T-helper 2 cell treated with Interferon-gamma antibody and Interleukin-4, amounts not matched to agents 5 μg/mL and 100 μg/mL, for 36 hours (primary cell): ENCODE results near the gene LRCH4.
"Not testable (repeated sequence)": the region's sequence is repeated elsewhere in the genome, so short reads cannot be mapped to it uniquely, and the experiment has no call there.

ENCODE experiments used
- DNase-seq: peaks from one replicate; pipeline ENCODE4 v3.0.0; 2021; ENCODE audit warnings: low spot score
- H3K27ac Mint-ChIP-seq: one replicate; pipeline ENCODE4 v1.8.0; 2021; ENCODE audit warnings: mild to moderate bottlenecking, mixed read lengths
- H3K27me3 Mint-ChIP-seq: one replicate; pipeline ENCODE4 v1.8.0; 2021; ENCODE audit warnings: low read depth, mixed read lengths
- H3K36me3 Mint-ChIP-seq: one replicate; pipeline ENCODE4 v1.8.0; 2021; ENCODE audit warnings: low read depth, mixed read lengths
- H3K4me1 Mint-ChIP-seq: one replicate; pipeline ENCODE4 v1.8.0; 2021; ENCODE audit warnings: low read depth, mixed read lengths
- H3K4me3 Mint-ChIP-seq: one replicate; pipeline ENCODE4 v1.8.0; 2022; ENCODE audit warnings: mild to moderate bottlenecking, moderate library complexity, mixed read lengths
- H3K9me3 Mint-ChIP-seq: one replicate; pipeline ENCODE4 v1.8.0; 2021; ENCODE audit warnings: mixed read lengths

Gene LRCH4

DNA sequence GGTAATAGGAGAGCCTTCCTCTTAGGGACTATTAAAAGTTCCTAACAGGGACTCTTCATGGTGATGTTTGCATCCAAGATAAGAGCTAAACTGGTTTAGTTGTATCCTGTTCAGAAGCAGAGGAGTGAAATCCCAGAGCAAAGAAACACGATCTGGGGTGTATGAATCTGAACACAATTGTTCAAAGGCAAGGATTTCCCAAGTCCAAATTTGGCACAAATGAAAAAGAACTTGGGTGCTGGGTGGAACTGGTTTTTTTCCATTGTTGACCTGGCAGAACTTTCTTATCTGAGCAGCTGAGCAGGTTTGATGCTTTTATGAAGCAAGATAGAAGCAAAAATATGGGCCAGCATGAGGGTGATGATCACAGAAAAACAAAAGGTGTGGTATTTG lies 41.0 kb downstream of the LRCH4 start:
- no peak for DNase-seq
- Mint-ChIP-seq H3K9me3 (no peaks in the 10 kb centered on the region), H3K27me3 (no peaks in the 10 kb centered on the region), H3K4me3 (peak overlapping the region; percentile 81), H3K36me3 (peaks cover 14% of the 10 kb centered on the region), H3K27ac (peak overlapping the region; percentile 94), H3K4me1 (peaks cover 78% of the 10 kb centered on the region)

DNA sequence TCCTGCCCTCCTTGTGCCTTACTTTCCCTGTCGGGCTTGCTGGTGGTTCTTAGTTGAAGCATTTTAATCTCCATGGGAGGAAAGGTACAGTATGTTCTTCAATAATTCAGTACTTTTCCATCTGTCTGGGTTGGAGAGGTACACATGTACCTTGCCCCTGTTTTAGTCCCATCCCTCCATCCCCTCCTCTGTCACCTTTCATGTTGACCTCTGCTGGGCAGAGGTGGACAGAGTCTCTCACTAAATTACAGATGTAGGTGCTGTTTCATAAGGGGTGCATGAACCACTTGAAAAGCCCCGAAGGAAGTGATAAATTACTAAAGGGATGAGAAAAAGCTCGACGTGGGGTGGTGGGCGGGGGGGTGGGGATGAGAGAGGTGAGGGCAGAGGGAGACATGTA lies 41.5 kb downstream of the LRCH4 start:
- DNase-seq, result no peak
- Mint-ChIP-seq H3K27me3 (no peaks in the 10 kb centered on the region), H3K9me3 (no peaks in the 10 kb centered on the region), H3K4me3 (peak overlapping the region; percentile 81), H3K4me1 (peaks cover 82% of the 10 kb centered on the region), H3K27ac (peak overlapping the region; percentile 94), H3K36me3 (peaks cover 16% of the 10 kb centered on the region)

GRCh38 chr7:100543586-100543985 lies 42.3 kb downstream of the LRCH4 start:
- no peaks in the 10 kb centered on the region for H3K27me3 Mint-ChIP-seq
- no peaks in the 10 kb centered on the region for H3K9me3 Mint-ChIP-seq
- no peak for DNase-seq
- peak overlapping the region; percentile 81 for H3K4me3 Mint-ChIP-seq
- peaks cover 13% of the 10 kb centered on the region for H3K36me3 Mint-ChIP-seq
- peak overlapping the region; percentile 94 for H3K27ac Mint-ChIP-seq
- peaks cover 78% of the 10 kb centered on the region for H3K4me1 Mint-ChIP-seq

DNA sequence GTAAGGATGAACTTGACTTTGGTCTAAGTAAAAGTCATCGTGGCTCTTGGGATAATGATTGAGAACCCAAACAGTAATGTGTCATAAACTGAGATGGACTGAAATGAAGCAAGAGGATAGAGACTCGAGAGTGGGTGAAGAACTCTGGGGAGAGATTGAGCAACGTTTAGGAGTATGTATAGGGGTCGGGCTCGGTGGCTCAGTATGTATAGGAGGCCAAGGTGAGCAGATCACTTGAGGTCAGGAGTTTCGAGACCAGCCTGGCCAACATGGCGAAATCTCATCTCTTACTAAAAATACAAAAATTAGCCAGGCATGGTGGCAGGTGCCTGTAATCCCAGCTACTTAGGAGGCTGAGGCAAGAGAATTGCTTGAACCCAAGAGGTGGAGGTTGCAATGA lies 44.6 kb downstream of the LRCH4 start:
- H3K9me3 Mint-ChIP-seq, H3K36me3 Mint-ChIP-seq, DNase-seq, H3K27me3 Mint-ChIP-seq: not testable (repeated sequence)
- H3K4me3 Mint-ChIP-seq, result peak overlapping the region; percentile 71
- H3K4me1 Mint-ChIP-seq, result peaks cover 62% of the 10 kb centered on the region
- H3K27ac Mint-ChIP-seq, result peak overlapping the region; percentile 66

DNA sequence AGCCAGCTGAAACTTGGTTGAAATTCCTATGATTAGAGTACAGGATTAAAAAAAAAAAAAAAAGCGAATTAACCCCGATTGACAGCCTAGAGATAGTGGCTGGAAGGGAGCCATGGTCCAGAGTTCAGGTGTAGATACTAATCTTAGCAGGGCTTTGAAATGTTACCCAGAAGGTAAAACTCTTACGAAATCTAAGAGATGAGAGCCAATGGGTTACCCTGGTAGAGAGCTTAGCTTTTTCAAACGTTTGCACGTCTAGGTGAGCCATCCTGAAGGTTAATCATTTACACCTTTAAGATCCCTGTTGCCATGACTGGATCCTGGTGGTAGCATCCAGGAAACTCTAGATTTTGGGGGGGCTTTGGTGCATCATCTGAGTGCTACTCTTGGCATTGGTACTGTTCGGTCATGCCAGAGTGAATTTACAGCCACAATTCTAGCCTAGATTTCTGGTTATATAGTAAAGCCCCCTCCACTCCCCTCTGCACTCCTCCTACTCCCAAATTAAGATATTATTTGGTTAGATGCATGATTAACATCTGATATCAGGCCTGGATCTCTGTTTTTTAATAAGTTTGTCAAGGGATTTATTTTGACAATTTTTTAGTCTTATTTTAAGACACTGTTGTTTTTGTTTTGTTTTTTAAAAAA lies 45.7 kb downstream of the LRCH4 start:
- peaks cover 9% of the 10 kb centered on the region for H3K36me3 Mint-ChIP-seq
- peak overlapping the region; percentile 97 for H3K4me3 Mint-ChIP-seq
- H3K4me1 Mint-ChIP-seq, result peaks cover 51% of the 10 kb centered on the region
- no peak for DNase-seq
- H3K27ac Mint-ChIP-seq, result peak overlapping the region; percentile 42
- H3K27me3 Mint-ChIP-seq, result no peaks in the 10 kb centered on the region
- H3K9me3 Mint-ChIP-seq, result no peaks in the 10 kb centered on the region

DNA sequence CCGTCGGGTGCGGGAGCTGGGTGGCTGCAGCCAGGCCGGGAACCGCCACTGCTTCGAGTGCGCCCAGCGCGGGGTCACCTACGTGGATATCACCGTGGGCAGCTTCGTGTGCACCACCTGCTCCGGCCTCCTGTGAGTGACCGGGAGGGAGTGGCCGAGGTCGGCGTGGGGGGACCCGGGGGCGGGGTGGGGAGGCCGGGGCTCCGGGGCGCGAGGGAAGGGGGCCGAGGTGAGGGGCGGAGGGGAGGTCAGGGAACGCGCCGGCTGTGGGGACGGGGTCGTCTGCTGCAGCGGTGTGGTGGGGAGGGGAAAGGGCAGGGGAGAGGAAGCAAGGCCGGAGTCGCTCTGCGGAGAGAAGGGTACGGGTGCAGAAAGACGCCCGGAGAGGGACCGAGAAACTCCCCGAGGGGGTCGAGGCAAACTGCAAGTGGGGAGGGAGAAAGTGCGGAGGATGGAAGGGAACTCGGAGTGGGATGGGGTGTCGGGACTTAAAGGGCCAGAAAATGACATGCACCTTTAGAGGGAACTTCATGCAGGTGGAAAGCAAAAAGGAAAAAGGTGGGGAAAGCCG lies 46.4 kb downstream of the LRCH4 start:
- H3K4me1 Mint-ChIP-seq, result peaks cover 44% of the 10 kb centered on the region
- peaks cover 7% of the 10 kb centered on the region for H3K36me3 Mint-ChIP-seq
- no peaks in the 10 kb centered on the region for H3K9me3 Mint-ChIP-seq
- no peak for DNase-seq
- peak overlapping the region; percentile 97 for H3K4me3 Mint-ChIP-seq
- no peaks in the 10 kb centered on the region for H3K27me3 Mint-ChIP-seq
- H3K27ac Mint-ChIP-seq, result peak overlapping the region; percentile 87

DNA sequence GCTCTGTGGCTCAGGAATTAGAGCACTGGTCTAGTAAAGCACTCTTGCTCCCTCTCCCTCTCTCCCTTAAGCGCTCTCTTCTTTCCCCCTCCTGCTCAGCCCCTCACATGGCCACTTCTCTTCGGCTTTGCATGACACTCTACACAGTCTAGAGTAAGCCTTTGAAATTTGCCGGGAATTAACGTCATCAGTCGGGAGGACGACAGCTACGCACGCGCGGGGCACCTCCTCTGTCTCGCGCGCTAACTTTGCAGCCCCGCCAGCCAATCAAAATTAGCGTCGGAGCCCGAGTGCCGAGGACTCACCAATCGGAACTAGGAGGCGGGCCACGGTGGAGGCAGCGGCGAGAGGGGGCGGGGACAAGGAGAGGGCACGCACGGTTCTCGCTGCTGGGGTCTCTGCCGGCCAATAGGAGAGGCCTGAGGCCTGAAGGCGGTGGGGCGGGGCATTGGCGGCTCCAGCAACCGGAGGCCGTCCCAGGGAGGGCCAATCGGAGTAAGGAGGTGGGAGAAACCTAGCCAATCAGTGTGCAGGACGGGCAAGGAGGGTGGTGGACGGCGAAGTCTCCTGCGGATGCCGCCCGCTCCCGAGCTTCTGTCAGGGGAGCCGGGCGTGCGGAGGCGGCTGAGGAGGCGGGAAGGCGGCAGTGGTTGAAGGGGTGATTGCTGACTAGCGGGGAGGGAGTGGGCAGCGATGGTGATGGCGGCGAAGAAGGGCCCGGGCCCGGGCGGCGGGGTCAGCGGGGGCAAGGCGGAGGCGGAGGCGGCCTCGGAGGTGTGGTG lies 47.1 kb downstream of the LRCH4 start, which contains the start of gene AGFG2:
Gene AGFG2, plus strand, starts transcription at position 550 of the 782 bp plus-strand sequence. Its CDS starts 144 bp downstream, at position 694.
- H3K4me1 Mint-ChIP-seq, result peaks cover 37% of the 10 kb centered on the region
- H3K9me3 Mint-ChIP-seq, result no peaks in the 10 kb centered on the region
- H3K4me3 Mint-ChIP-seq, result peak within 1 kb of the TSS; percentile 97
- peaks cover 7% of the 10 kb centered on the region for H3K36me3 Mint-ChIP-seq
- peak; percentile 100 for DNase-seq
- H3K27ac Mint-ChIP-seq, result peak within 1 kb of the TSS; percentile 87
- no peaks in the 10 kb centered on the region for H3K27me3 Mint-ChIP-seq

GRCh38 chr7:100538348-100538653 lies 47.6 kb downstream of the LRCH4 start:
- Mint-ChIP-seq H3K27me3 (no peaks in the 10 kb centered on the region), H3K4me1 (peaks cover 32% of the 10 kb centered on the region), H3K4me3 (peak overlapping the region; percentile 97), H3K27ac (peak overlapping the region; percentile 87), H3K9me3 (no peaks in the 10 kb centered on the region), H3K36me3 (peaks cover 7% of the 10 kb centered on the region)
- no peak for DNase-seq

- H3K4me1 Mint-ChIP-seq, result peaks cover 21% of the 10 kb centered on the region
- H3K27me3 Mint-ChIP-seq, H3K9me3 Mint-ChIP-seq, H3K36me3 Mint-ChIP-seq, DNase-seq, H3K27ac Mint-ChIP-seq: not testable (repeated sequence)
- peak overlapping the region; percentile 24 for H3K4me3 Mint-ChIP-seq
Observed at GRCh38 chr7:100536695-100537094, 49.2 kb downstream of the LRCH4 start.

GRCh38 chr7:100535982-100536381 lies 49.9 kb downstream of the LRCH4 start:
- DNase-seq, H3K4me3 Mint-ChIP-seq, H3K36me3 Mint-ChIP-seq, H3K9me3 Mint-ChIP-seq, H3K27ac Mint-ChIP-seq, H3K27me3 Mint-ChIP-seq: not testable (repeated sequence)
- H3K4me1 Mint-ChIP-seq, result peaks cover 15% of the 10 kb centered on the region

GRCh38 chr7:100532165-100533022 lies 53.5 kb downstream of the LRCH4 start:
- no peaks in the 10 kb centered on the region for H3K9me3 Mint-ChIP-seq
- no peak overlapping the region for H3K4me3 Mint-ChIP-seq
- no peaks in the 10 kb centered on the region for H3K36me3 Mint-ChIP-seq
- peaks cover 5% of the 10 kb centered on the region for H3K4me1 Mint-ChIP-seq
- DNase-seq, result no peak
- H3K27me3 Mint-ChIP-seq, result no peaks in the 10 kb centered on the region
- no peak overlapping the region for H3K27ac Mint-ChIP-seq

DNA sequence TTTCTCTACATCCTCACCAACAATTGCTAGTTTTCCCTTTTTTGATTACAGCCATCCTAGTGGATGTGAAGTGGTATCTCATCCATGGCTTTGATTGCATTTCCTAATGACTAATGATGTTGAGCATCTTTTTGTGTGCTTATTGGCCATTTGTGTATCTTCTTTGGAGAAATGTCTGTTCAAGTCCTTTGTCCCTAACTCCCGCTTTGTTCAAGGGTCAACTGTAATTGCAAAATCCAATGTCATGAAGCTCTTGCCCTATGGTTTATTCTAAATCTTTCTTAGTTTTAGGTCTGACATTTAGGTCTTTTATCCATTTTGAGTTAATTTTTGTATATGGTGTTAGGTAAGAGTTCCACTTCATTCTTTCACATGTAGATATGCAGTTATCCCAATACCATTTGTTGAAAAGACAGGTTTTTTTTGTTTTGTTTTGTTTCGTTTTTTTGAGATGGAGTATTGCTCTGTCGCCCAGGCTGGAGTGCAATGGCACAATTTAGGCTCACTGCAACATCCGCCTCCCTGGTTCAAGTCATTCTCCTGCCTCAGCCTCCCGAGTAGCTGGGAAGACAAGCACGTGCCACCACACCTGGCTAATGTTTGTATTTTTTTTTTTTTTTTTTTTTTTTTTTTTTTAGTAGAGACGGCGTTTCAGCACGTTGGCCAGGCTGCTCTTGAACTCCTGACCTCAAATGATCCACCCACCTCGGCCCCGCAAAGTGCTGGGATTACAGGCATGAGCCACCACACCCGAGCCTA lies 57.6 kb downstream of the LRCH4 start:
- not testable (repeated sequence) for H3K36me3 Mint-ChIP-seq, H3K27me3 Mint-ChIP-seq, H3K4me3 Mint-ChIP-seq, H3K9me3 Mint-ChIP-seq, H3K4me1 Mint-ChIP-seq, DNase-seq, H3K27ac Mint-ChIP-seq
